HG03135 (cell line): ENCODE data around the gene SINHCAF.

ENCODE experiments used
- ATAC-seq: cut with Tn5 transposase; IDR thresholded peaks from one replicate; pipeline ENCODE4 v1.9.1; 2021; ENCODE audit warnings: mild to moderate bottlenecking, moderate library complexity; ENCODE audit not compliant: unreplicated experiment

The SINHCAF gene

DNA sequence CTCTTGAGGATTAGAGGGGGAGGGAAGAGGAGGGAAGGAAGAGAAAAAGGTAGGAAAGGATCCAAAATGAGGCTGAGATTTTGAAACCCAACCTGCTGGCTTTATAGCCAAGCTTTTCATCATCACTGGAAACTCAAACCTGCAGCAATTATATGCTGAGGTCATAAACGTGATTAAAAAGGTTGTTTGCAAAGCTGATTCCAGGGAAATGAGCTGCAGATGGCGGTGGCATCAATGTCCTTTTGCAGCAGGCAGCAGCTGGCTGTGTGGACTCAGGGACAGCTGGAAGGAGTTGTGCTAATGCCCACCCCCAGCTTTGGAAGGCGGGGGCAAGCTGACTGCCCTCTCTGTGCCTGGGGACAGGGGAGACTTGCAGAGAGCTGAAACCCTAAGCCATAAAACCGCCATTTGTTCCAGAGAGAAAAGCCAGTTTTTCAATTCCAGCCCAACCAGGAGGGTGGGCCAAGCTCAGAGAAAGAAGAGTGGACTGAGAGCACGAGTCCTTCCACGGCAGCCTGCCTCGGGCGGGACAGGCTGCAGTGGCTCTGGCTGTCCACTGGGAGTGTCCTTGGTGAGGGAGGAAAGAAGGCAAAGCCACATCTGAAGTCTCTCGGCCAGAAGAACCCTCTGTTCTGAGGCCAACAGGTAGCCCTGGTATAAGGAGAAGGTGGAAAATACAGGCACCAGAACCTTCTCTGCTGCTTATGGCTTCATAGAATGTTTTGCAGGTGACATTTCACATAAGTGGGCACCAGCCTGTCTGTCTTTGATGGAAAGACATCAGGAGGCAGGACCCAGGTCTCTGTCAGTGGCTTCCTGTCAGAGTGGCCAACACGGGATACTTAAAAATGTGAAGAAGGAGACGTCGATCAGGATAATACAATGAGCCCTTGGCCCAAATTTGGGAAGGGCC lies 90.7 kb downstream of the SINHCAF start:
- no peak for ATAC-seq

DNA sequence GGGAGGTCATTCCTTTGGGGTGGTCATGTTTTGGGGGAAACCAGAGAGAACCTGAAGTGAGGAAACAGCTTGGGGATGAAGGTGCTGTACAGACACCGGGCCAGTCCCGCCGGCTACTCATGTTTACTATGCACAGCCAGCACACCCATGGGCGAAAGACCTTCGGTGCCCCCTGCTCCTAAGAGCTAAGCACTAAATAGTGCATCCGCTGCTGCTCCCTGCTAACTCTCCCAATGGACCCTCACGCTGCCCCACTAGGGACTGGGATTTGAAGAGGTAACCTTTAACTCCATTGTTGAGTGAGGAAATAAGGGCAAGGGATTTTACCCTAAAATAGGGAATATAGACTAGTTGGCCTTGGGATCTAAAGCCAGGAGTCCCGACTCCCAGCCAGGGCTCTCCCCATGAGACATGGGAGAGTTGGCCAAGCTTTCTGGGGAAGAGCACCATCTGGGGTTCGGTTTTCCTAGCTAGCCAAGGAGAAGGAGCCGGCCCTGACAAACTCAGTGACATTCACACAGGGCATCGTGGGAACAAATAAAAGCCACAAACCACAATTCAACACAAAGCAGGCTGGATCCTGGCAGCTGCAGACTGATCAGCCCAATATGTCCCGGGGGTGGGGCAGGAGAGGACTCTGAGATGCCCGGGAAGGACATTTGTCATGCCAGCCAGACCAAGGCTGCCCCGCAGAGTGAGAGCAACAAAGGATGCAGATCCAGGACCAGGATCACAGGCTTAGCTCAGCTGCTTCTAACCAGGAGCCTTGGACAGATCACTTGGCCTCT lies 91.7 kb downstream of the SINHCAF start:
- ATAC-seq, result no peak

DNA sequence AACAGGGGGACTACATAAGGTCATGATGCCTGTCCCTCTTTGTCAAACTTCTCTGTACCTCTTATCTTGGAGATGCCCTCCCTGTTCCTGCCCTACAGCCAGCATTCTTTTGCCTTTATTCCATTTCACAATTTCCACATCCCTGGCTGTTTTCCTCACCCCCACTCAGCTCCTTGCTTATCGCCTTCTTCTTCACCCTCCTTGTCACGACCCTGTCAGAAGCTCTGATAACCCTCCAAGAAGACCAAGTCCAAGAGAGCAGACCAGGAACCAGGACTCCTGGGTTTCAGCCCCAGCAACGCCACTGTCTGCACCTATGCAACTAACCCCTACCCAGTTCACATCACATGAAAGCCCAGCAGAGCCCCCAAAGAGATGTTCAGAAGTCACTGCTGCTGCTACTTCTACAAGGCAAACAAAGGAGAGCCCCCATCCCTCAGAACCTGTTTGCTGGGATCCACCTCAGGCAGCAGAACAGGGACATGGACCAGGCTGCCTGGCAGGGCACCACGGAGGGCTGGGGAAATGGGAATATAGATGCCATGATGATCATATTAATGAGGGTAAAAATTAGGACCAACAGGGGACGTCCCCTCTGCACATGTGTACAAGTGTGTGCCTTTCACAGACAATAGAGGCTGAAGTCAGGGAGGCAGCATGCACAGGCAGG lies 92.8 kb downstream of the SINHCAF start:
- ATAC-seq, result no peak

DNA sequence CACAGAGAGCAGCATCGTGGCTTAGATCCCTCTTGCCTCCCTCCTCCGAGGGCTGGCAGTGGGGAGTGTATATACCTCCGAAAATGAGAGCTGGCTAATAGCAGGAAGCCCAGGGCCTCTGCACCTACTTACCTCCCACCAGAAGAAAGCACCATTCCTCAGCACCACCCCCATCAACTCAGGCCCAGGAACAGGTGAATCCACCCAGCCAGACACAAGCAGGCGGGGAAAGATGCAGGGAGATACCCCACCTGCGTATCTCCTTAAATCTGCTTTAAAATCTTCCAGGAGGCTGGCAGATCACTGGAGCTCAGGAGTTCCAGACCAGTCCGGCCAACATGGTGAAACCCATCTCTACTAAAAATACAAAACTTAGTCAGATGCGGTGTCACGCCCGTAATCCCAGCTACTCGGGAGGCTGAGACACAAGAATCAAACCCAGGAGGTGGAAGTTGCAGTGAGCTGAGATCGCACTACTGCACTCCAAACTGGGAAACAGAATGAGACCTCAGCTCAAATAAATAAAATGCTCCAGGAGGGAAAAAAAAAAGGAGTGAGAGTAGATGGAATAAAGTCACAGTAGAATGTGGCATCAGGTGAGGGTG lies 93.5 kb downstream of the SINHCAF start:
- ATAC-seq, result no peak

DNA sequence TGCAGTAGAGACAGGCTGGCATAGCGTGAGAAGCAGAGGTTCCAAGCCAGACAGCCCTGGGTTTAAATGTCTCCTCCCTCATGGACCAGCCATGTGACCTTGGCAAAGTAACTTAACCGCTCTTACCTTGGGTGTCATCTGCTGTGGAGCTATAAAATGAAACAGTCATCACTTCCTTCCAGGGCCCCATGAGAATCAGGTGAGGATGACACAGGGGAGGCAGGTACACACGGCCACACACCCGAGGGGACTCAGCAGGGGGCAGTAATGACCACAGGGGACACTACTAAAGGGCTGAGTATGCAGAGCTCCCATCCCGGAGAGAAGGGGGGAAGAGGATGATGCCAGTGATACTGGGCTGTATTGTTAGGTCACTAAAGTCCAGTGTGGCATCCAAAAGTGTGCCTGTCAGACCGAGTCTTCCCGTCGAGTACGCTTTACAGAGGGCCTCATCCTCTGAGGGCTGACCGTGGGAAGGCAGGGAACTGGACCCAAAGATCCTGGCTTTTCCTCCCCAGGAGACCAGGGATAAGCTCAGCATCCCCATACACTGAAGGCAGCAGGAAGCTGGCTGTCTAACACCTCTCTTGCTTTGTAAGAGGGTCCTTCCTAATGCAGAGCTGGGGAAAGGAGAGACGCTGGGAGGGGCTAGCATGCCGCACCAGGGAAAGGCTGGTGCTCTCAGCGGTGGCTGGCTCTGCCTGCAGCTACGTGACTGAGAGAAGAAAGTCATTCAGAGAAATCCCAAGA lies 94.2 kb downstream of the SINHCAF start:
- ATAC-seq, result no peak
